Subcutaneous adipose tissue (tissue), 4 donors: Measurements from ENCODE around the gene CARS1. TPM values are rescaled to one million over a fixed set of nuclear protein-coding genes. Genes with fewer than 3 reads are reported as not detected.

Source experiments
- CTCF ChIP-seq: fragments of 450-650 bp; IDR thresholded peaks from one replicate; pipeline ENCODE4 v1.5.1; 2016; ENCODE audit warnings: low read depth, mild to moderate bottlenecking, control low read depth, antibody characterized with exemption, moderate library complexity
- total RNA-seq, 4 donors: library from RNA; depleted of rRNA; stranded (reverse); fragments of >200 nt; gene quantifications; one replicate each; pipeline ENCODE4 v1.1.0, GENCODE V29; 2016

The CARS1 gene
- total RNA-seq, 4 donors from 2014 or later = 30.4 to 59.5 (median 36.1) TPM

GRCh38 chr11:3014057-3014938, 42.9 kb downstream of the CARS1 start:
- no peak for TF ChIP-seq CTCF

GRCh38 chr11:3011891-3012885, 45.0 kb downstream of the CARS1 start:
- no peak for TF ChIP-seq CTCF

GRCh38 chr11:3010521-3011275, 46.5 kb downstream of the CARS1 start:
- no peak for TF ChIP-seq CTCF

- TF ChIP-seq CTCF = no peak
Measured at GRCh38 chr11:3010004-3010403, 47.2 kb downstream of the CARS1 start.

GRCh38 chr11:3009481-3009880, 47.7 kb downstream of the CARS1 start:
- no peak for TF ChIP-seq CTCF

- no peak for TF ChIP-seq CTCF
Measured at GRCh38 chr11:3008746-3009336, 48.4 kb downstream of the CARS1 start.
